H1 (cell line): ENCODE results near the gene RNF151. TPM values are rescaled to one million over a fixed set of nuclear protein-coding genes. Genes with fewer than 3 reads are reported as not detected.

Source experiments
- CTCF ChIP-seq, 3 experiments: IDR thresholded peaks; 1 replicate in 2 of 3; 2 replicates in 1 of 3; pipeline versions ENCODE4 v1.5.1 to v1.6.1; 2011; ENCODE audit warnings: low read length in 3 of 3, mild to moderate bottlenecking in 3 of 3, inconsistent platforms in 2 of 3, low read depth in 1 of 3, moderate library complexity in 1 of 3; ENCODE audit not compliant: insufficient read depth in 1 of 3; ENCODE audit errors: control extremely low read depth in 1 of 3
- polyA plus RNA-seq, 7 experiments: library from polyadenylated mRNA; depleted of rRNA in 3 of 7; stranded (reverse) in 5 of 7; unstranded in 2 of 7; fragments of >200 nt in 5 of 7; fragments of 200-250 nt in 2 of 7; gene quantifications; 1 replicate in 5 of 7; 2 replicates in 1 of 7; 4 replicates in 1 of 7; pipeline versions ENCODE4 v1.2.1 to v1.2.3, GENCODE V29; 2011 to 2013; ENCODE audit warnings: missing spikeins in 2 of 7, mixed read lengths in 2 of 7
- total RNA-seq: library from RNA; stranded (reverse); fragmentation: NEBNext Ultra II Directional; extraction: Animal tissue kit (Norgen Biotek cat#: 25700); gene quantifications from 2 replicates; pipeline ENCODE4 v1.2.1, GENCODE V29; 2021

RNF151 gene
- total and polyA plus RNA-seq, 2 of the 8 experiments (the other 6 are each of a cell fraction or from before 2014, with no cell fraction given) = not detected

GRCh38 chr16:2005646-2006045, 39.0 kb downstream of the RNF151 start (continued):
- TF ChIP-seq CTCF (IDR thresholded peaks at IDR 0.05; ENCODE audit: control extremely low read depth in 1 of 3, insufficient read depth in 1 of 3, low read depth in 1 of 3, low read length in 3 of 3) = peak in 2 of 3 experiments; percentile 50; a peak in 3 of 4 replicates
